HG03565 (cell line): Measurements from ENCODE around the gene RBM6.

Experiments
- ATAC-seq: cut with Tn5 transposase; IDR thresholded peaks from one replicate; pipeline ENCODE4 v1.9.1; 2021; ENCODE audit warnings: mild to moderate bottlenecking, moderate library complexity; ENCODE audit not compliant: unreplicated experiment

Gene RBM6

GRCh38 chr3:50124052-50124799 is 184.3 kb downstream of the RBM6 start:
- no peak for ATAC-seq

- no peak for ATAC-seq
Measured at GRCh38 chr3:50124800-50125178, 184.8 kb downstream of the RBM6 start.

GRCh38 chr3:50125541-50126286 is 185.8 kb downstream of the RBM6 start:
- no peak for ATAC-seq

- no peak for ATAC-seq
Measured at GRCh38 chr3:50126287-50127211, 186.6 kb downstream of the RBM6 start.
